ENCODE data around the gene DPP6. TPM values are rescaled to one million over a fixed set of nuclear protein-coding genes. Genes with fewer than 3 reads are reported as not detected.

Gene DPP6
- total and polyA plus RNA-seq, 2 experiments from 2014 or later: not detected

- TF ChIP-seq EZH2 (IDR thresholded peaks at IDR 0.05; ENCODE audit: low read depth, unreplicated experiment) (no peak), CTCF (conservative IDR thresholded peaks at IDR 0.05; ENCODE audit: low read depth in 2 of 2) (no peak), EZH2phosphoT487 (IDR thresholded peaks at IDR 0.05; ENCODE audit: unreplicated experiment) (no peak), CREB1 (CRISPR knock-in tag; IDR thresholded peaks at IDR 0.05; ENCODE audit: low read depth) (no peak)
Measured at GRCh38 chr7:154431045-154431444, 378.8 kb downstream of the DPP6 start (continued).

GRCh38 chr7:154433632-154434598 lies 381.7 kb downstream of the DPP6 start:
- H2AFZ ChIP-seq: no peak overlapping the region
- no peaks in the 10 kb centered on the region for H3K36me3 Mint-ChIP-seq (ENCODE audit: low read depth)
- no peak overlapping the region for H3K4me2 ChIP-seq
- H3K27me3 ChIP-seq (ENCODE audit: insufficient read depth): no peaks in the 10 kb centered on the region
- ATAC-seq (no peak), DNase-seq (ENCODE audit: low spot score) (no peak)
- H3K4me1 ChIP-seq (ENCODE audit: insufficient read depth): no peaks in the 10 kb centered on the region
- no peaks in the 10 kb centered on the region for H3F3A ChIP-seq (replicated peaks; ENCODE audit: low read depth)
- H3K27ac Mint-ChIP-seq: no peak overlapping the region
- no peaks in the 10 kb centered on the region for H3K4me1 Mint-ChIP-seq
- H3K36me3 ChIP-seq (ENCODE audit: insufficient read depth): 0 out of 2 replicates have a peak, but pooled peaks cover 3% of the 10 kb centered on the region
- H3K9me3 Mint-ChIP-seq: no peaks in the 10 kb centered on the region
- H3K27me3 Mint-ChIP-seq (ENCODE audit: insufficient read depth, low read depth, poor library complexity): peaks cover 6% of the 10 kb centered on the region
- no peak overlapping the region for H3K4me3 Mint-ChIP-seq
- H3K4me3 ChIP-seq: no peak overlapping the region
- no peak overlapping the region for H3K27ac ChIP-seq (ENCODE audit: low read depth)
- no peaks in the 10 kb centered on the region for H3K9me2 ChIP-seq (ENCODE audit: insufficient read depth)
- H4K20me1 ChIP-seq (replicated peaks; ENCODE audit: insufficient read depth): no peaks in the 10 kb centered on the region
- H3K79me2 ChIP-seq (replicated peaks; ENCODE audit: insufficient read depth): no peaks in the 10 kb centered on the region
- TF ChIP-seq REST (IDR thresholded peaks at IDR 0.05; ENCODE audit: unreplicated experiment) (no peak), POLR2AphosphoS5 (IDR thresholded peaks at IDR 0.05; ENCODE audit: low read depth) (no peak), CREB1 (CRISPR knock-in tag; IDR thresholded peaks at IDR 0.05; ENCODE audit: low read depth) (no peak), ETS1 (IDR thresholded peaks at IDR 0.05) (no peak), ZNF462 (CRISPR knock-in tag; IDR thresholded peaks at IDR 0.05) (no peak)
